ENCODE data around the gene ITGAD.

ITGAD gene

DNA sequence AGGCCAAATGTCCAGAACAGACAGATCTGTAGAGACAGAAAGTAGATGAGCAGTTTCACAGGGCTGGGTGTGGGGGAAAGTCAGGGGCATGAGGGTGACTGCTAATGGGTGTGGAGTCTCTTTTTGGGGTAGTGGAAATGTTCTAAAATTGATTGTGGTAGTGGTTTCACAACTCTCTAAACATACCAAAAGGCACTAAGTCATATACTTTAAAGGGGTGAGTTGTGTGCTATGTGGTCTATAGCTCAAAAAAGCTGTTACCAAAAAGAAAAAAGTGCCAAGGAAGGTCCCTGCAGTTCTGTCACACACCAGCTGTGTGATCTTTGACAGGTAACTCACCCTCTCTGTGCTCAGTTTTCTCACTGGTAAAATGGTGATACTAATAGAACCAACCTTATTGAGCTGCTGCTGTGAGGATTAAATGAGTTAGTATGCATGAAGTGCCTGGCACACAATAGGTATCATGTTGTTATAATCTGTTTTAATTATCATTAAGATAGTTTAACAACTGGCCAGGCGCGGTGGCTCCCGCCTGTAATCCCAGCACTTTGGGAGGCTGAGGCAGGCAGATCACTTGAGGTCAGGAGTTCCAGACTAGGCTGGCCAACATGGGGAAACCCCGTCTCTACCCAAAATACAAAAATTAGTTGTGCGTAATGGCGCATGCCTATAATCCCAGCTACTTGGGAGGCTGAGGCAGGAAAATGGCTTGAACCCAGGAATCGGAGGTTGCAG lies 27.8 kb upstream of the ITGAD start:
- no peak for DNase-seq

DNA sequence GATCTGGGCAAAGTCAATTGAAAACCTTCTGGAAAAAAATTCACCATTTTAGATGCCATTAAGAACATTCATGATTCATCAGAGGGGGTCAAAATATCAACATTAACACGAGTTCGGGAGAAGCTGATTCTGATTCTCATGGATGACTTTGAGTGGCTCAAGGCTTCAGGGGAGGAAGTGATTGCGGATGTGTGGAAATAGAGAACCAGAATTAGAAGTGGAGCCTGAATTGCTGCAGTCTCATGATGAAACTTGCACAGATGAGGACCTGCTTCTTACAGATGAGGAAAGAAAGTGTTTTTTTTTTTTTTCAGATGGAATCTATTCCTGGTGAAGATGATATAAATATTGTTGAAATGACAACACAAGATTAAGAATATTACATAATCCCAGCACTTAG lies 25.3 kb upstream of the ITGAD start:
- no peak for DNase-seq

DNA sequence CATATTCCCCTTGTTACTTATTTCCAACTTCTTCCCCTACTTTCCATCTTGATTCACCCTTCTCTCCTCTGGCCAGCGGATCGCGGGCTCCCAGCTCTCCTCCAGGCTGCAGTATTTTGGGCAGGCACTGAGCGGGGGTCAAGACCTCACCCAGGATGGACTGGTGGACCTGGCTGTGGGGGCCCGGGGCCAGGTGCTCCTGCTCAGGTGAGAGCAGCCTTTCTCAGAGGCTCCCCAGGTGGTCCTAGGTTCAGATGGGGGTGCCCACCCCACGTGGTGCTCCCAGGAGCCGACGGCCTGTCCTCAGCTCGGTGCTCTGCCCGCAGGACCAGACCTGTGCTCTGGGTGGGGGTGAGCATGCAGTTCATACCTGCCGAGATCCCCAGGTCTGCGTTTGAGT lies 22.1 kb upstream of the ITGAD start:
- DNase-seq: no peak

DNA sequence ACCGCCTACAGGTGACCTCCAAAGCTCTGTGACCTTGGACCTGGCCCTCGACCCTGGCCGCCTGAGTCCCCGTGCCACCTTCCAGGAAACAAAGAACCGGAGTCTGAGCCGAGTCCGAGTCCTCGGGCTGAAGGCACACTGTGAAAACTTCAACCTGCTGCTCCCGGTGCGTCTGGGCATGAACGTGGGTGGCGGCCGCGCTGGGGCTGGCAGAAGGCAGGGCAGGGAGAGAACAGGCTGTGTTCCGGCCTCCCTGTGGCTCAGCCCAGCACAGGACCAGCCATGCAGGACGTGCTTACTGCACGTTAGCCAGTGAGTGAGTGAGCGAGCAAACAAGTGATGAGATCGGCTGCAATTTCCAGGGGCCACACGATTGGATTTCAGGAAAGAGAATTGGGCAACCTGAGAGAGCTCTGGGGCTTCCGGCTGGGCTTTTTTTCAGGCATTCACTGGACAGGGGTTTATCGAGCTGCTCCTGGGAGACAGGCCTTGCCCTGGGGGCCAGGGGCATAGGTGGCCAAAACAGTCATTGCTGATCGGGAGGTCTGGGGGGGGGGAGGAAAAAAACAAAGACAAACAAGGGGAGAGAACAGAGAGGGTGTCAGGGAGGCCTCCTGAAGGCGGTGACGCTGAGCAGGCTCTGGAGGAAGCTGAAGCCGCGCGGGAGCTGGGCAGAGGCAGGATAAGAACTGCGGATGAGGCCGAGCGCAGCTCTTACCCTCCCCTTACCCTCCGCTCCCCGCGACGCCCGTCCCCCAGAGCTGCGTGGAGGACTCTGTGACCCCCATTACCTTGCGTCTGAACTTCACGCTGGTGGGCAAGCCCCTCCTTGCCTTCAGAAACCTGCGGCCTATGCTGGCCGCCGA lies 21.3 kb upstream of the ITGAD start:
- DNase-seq: no peak

DNA sequence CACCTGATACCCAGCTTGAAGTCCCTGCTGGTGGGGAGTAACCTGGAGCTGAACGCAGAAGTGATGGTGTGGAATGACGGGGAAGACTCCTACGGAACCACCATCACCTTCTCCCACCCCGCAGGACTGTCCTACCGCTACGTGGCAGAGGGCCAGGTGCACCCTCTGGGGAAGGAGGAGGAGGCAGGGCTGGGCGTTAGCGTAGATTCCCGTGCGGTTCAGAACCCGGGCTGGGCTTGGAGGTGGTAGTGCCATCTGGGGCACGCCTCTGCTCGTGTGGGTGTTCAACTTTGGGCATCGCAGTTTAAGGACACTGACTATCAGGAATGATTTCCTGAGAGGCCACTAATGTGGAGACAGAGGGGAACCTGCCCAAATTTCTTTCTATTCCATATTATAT lies 19.9 kb upstream of the ITGAD start:
- no peak for DNase-seq

DNA sequence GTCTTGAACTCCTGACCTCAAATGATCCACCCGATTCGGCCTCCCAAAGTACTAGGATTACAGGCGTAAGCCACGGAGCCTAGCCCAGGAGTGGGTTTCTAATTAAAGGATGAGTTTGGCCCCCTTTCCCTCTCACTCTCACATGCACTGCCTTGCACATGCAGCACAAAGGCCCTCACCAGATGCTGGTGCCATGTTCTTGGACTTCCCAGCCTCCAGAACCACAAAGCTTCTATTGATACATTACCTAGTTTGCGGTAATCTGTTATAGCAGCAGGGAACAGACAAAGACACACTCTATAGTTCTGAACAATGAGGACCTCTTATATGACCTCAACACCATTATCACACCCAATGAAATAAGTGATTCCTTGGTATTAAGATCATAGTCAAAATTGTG lies 17.9 kb upstream of the ITGAD start:
- no peak for DNase-seq

DNA sequence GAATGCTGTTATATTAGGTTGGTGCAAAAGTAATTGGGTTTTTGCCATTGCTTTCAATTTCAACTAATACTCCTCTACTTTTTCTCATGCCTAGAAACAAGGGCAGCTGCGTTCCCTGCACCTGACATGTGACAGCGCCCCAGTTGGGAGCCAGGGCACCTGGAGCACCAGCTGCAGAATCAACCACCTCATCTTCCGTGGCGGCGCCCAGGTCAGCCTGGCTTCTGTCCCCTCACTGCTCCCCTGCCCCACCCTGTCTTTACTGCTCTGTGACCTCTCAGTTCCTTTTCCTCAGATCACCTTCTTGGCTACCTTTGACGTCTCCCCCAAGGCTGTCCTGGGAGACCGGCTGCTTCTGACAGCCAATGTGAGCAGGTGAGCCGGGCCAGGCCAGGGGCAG lies 16.4 kb upstream of the ITGAD start:
- no peak for DNase-seq

DNA sequence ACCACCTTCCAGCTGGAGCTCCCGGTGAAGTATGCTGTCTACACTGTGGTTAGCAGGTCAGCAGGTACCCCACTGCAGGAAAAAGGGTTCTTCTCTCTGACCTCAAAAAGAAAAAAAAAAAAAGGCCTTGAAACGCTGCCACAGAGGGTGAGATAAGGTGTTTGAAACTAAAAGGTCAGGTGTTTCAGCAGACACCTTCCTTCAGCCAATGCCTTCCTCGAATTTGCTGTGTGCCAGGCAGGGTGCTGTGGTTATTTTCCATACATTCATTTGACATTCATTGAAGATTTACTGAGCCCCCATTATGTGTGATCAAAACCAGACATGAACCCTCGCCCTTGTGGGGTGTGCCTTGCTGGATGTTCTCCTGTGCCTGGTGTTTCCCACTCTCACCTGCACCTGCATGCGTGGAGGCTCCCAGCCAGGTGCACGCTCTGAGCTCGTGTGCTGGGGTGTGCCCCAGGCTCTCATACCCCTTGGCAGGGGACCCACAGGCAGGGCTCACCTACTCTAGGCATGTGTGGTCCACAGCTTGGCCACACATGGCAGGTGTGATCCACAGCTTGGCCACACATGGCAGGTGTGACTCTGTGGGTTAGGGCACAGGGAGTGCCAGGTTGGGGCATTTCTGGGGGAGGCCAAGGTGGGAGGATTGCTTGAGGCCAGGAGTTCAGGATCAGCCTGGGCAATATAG lies 15.8 kb upstream of the ITGAD start:
- DNase-seq: no peak

DNA sequence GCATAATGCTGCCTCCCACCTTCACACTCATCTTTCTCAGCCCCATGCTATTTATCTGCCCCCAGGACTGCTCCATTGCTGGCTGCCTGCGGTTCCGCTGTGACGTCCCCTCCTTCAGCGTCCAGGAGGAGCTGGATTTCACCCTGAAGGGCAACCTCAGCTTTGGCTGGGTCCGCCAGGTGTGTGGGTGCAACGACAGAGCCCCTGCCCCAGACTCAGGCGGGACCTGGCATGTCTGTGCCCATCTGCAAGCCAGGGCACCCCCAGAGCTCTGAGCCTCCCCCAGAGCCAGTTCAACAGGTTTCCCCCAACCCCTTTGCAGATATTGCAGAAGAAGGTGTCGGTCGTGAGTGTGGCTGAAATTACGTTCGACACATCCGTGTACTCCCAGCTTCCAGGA lies 12.9 kb upstream of the ITGAD start:
- no peak for DNase-seq

DNA sequence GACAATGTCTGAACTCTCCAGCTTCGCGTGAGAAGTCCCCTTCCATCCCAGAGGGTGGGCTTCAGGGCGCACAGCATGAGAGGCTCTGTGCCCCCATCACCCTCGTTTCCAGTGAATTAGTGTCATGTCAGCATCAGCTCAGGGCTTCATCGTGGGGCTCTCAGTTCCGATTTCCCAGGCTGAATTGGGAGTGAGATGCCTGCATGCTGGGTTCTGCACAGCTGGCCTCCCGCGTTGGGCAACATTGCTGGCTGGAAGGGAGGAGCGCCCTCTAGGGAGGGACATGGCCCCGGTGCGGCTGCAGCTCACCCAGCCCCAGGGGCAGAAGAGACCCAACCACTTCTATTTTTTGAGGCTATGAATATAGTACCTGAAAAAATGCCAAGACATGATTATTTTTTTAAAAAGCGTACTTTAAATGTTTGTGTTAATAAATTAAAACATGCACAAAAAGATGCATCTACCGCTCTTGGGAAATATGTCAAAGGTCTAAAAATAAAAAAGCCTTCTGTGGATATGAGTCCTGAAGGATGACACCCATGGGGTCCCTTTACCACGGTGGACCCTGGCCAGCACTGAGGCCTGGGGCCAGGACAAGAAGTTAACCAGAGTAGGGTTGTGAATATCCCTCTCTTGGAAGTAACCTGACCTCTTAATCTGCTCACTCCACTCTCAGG lies 10.5 kb upstream of the ITGAD start:
- no peak for DNase-seq

DNA sequence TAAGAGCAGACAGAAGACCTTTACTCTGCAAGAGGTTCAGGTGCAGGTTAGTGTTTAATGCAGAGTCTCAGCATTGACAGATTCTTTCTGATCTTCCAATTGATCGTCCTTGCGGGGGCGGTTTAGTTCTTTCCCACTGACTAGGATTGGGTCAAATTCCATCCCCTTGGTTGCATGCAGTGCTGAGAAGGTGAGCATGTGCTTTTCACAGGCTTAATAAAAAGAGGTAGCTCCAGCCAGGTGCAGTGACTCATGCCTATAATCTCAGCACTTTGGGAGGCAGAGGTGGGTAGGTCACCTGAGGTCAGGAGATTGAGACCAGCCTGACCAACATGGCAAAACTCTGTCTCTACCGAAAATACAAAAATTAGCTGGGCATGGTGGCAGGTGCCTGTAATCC lies 7.5 kb upstream of the ITGAD start:
- no peak for DNase-seq

DNA sequence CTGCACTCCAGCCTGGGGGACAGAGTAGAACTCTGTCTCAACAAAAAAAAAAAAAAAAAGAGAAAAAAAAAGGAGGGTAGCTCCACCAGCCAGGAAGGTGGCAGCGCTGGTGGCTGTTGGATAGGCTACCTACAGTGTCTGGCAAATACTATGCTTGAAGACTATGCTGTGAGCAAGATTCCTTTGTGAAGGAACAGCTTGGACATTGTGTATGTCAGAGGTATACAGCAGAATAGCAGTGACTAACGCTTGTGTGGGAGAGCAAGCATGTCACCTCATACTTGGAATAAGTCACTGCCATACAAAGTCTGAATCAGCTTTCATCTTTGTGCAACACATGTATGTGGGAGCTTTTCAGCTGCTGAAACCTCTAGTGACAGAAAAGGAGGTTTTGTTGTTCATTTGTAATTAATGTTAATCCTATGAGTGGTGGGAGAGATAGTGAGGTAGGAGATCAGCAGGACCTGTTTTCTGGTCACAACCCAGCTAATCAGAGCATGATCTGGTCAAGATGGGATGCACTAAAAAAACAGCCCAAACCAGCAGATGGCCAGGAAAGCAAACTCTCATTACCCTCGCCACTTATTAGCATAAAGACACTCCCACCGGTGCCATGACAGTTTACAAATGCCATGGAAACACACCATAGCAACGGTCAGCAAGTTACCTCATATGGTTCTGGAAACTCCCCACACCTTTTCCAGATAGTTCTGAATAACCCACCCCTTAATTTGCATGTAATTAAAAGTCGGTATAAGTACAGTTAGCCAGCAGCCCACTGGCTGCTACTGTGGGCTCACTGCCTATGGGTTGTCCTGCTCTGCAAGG lies 6.8 kb upstream of the ITGAD start:
- no peak for DNase-seq

DNA sequence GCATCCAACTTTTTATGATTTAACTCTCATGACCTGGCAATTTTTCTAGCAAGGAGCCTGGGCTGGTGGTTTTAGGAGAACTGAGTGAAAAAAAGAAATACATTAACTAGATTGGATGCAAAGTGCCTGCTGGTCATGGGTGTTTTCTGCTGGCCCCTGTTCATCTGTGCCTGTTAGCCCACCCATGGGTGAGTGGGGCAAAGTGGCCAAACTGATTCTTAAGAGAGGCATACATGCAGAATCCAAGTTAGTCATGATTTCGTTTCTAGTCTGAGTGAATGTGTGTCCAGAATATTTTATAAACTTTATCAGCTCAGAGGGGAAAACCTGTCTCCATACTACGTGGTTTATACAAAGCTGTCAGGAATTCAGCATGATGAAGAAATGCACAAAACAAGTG lies 4.6 kb upstream of the ITGAD start:
- DNase-seq: no peak

DNA sequence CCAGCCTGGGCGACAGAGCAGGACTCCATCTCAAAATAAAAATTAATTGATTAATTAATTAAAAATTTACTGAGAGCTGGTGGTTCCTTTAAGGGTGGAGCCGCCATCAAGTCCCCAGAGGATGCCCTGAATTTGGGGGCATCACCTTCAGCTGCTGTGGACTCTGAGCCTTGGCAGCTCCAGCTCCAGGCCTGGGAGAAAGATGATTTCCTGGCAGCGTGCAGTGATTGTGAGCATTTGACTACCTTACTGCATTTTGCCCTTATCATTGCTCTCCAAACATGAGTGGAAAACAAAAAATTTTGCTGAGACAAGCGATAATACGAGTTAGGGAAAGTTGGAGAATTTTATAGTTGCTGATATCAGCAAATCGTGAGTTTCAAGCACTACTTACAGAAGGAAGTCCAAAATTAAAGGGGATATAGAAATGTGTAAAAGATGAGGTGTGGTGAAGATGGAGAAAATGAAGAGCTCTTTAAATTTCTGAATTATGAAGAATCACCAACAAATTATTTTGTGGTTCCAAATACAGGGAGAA lies 2.6 kb upstream of the ITGAD start:
- no peak for DNase-seq

DNA sequence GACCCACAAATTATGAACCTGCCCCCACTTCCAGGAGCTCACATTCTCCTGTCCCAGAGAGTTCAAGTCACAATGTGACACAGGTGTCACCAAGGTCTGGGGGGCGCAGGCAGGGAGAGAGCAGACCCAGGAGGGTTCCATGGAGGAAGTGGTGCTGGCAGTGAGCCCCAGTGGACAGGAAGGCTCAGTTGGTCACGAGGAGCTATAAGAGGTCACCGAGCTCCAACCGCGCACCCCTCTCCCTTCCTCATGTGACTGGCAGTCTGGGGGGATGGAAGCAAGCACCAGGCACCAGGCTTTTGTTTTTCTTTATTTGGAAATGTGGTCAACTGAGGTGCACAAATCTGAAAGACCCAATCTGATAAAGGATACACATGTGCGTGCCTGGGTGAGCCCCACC lies 2.5 kb downstream of the ITGAD start:
- no peak for DNase-seq

DNA sequence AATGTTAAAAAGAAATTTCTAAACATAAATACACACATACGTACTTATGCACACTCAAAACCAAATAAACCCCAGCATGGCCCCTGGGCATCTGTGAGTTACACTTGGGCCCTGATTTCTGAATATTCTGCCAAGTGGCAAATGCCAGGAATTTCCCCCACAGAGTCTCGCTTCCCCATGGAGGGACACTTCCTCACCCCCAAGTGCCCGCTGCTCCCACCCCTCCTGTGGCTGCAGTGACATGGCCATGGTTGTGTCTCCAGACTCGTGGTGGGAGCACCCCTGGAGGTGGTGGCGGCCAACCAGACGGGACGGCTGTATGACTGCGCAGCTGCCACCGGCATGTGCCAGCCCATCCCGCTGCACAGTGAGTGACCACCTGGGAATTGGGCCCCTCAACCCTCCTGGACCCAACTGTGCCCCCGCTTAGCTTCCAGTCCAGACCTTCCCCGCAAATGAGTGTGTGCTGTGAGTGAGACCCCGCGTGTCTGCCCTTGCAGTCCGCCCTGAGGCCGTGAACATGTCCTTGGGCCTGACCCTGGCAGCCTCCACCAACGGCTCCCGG lies 4.0 kb downstream of the ITGAD start:
- no peak for DNase-seq

DNA sequence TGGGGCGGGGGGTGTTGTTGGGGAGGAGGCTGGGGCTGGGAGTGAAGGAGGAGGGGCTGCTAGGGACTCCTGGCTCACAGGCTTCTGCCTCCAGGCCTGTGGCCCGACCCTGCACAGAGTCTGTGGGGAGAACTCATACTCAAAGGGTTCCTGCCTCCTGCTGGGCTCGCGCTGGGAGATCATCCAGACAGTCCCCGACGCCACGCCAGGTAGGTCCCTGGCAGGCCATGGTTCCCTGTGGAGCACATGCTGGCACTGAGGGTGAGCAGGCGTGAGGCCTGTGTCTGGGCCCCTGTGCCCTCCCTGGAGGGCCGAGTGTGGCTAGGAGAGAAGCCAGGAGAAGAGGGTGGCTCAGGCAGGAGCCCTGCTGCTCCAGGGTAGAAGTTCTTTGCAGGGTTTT lies 4.6 kb downstream of the ITGAD start:
- DNase-seq: no peak

DNA sequence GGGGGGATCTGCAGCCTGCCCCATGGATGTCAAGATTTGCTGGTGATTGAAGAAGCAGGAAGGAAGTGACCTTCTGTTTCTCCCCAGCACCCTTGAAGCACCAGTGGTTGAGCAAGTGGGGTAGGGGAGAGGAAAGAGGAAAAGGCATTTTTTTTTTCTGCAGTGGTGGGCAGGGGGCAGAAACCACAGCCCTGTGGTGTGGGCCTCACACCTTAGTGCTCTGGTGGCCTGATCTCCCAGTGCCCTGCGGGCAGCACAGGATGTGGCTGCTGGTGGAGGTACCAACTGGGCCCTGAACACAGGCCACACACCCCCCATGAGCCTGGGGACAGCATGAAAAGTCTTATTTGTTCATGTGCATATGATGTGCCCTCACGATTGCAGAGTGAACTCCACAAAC lies 7.1 kb downstream of the ITGAD start:
- no peak for DNase-seq

DNA sequence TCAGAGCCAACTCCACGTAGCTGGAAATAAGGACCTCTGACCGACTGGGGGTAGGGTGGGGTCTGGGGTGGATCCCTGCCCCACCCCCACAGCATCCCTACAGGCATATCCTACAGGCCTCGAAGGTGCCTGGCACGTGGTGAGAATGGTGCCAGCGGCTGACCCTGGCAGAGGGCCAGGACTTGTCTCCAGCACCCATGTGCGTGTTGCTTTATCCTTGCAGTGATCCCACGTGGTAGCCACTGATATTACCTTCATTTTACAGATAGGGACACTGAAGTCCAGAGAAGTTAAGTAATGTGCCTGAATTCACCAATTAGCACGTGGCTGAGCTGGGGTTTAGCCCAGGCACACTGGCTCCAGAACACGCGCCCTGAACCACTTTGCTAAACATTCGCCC lies 8.3 kb downstream of the ITGAD start:
- DNase-seq: no peak

DNA sequence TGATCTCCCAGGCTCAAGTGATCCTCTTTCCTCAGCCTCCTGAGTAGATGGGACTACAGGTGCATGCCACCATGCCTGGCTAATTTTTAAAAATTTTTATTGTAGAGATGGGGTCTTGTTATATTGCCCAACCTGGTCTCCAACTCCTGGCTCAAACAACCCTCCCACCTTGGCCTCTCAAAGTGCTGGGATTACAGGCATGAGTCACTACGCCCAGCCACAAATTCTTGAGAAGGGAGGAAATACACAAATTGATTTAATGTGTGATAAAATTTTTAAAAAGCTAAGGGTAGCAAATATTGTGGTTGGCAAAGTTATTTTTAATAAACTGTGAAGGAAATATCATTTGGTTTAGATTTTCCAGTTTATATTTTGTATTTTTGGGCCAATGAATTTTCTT lies 9.6 kb downstream of the ITGAD start:
- DNase-seq: no peak

DNA sequence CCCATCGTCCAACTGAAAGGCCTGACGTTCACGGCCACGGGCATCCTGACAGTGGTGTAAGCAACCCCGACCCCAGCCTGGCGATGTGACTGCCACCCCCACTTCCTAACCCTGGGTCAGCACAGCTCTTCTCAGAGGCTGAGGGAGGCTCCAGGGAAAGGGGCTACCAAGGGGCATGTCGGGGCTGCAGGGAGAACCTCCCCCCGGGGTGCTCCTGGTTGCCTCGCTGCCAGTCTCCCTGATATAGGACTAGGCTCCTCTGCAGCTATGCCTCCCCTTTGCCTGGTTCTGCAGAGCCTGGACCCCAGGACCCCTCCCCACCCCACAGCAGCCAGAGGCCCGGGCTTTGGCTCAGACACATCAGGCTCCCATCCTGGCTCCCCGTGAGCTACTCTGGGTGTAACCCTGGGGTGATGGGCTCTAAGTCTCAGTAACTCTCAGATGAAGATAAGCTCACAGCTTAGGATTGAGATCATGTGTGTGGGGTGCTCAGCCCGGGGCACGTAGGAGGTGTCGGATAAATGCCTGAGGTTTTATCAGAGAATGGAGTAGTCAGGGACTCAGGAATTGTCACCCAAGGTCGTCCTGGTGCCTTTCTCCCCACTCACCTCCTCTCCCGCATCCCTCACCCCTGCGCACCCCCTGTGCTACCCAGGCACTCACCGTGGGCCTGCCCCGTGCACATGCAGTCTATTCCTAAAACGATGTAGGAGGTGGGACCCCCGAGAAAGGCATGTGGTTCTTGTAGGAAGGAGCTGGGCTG lies 10.6 kb downstream of the ITGAD start:
- no peak for DNase-seq

Measured in NCI-H187 treated with DMSO at 0.1 percent for 48 hours (cell line).